DOHH2 (cell line): Measurements from ENCODE around the gene RPS23.

Experiments used
- EZH2phosphoT487 ChIP-seq: fragments of 200-600 bp; sonication (generic); IDR thresholded peaks from 2 replicates; pipeline ENCODE4 v1.6.1; 2017; ENCODE audit warnings: borderline replicate concordance, mild to moderate bottlenecking, antibody characterized with exemption, low read length, moderate library complexity, mixed read lengths
- TF ChIP-seq, protein P1 (sequence below): fragments of 200-600 bp; sonication (generic); IDR thresholded peaks from one replicate; pipeline ENCODE4 v1.5.1; 2014; ENCODE audit warnings: antibody characterized with exemption, mild to moderate bottlenecking, low read depth, low read length; ENCODE audit not compliant: poor library complexity, severe bottlenecking

DNA sequence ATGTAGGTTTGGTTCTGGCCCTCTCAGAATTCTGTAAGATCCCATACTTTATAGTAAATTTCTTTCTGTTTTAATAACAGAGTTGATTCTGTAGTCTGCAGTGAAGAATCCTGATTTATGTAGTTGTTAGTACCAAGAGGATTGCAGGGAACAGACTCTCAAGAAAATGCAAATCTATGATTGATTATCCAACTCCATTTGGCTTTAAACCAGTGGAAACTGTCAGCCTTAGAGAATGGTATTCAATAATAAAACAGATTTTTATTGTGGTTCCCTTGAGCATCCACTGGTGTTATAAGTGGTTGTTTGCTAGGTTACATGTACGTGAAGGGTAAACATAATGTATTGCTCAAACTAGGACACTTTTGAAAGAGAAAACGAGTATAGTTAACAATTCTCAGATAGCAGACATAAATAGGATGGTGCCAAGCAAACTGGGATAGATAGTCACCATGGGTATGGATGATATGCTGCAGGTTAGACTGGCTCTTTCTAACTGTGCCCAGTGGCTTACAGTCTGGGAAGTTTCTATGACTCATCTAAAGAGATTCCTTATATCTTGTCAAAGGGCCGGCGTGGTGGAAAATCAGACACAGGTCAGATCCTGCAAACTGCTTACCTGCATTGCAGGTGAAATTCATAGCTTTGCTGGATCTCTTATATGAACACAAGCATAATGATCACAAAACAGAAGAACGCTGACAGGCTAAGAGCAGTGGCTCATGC is 41.7 kb upstream of the RPS23 start:
- TF ChIP-seq, protein P1, sequence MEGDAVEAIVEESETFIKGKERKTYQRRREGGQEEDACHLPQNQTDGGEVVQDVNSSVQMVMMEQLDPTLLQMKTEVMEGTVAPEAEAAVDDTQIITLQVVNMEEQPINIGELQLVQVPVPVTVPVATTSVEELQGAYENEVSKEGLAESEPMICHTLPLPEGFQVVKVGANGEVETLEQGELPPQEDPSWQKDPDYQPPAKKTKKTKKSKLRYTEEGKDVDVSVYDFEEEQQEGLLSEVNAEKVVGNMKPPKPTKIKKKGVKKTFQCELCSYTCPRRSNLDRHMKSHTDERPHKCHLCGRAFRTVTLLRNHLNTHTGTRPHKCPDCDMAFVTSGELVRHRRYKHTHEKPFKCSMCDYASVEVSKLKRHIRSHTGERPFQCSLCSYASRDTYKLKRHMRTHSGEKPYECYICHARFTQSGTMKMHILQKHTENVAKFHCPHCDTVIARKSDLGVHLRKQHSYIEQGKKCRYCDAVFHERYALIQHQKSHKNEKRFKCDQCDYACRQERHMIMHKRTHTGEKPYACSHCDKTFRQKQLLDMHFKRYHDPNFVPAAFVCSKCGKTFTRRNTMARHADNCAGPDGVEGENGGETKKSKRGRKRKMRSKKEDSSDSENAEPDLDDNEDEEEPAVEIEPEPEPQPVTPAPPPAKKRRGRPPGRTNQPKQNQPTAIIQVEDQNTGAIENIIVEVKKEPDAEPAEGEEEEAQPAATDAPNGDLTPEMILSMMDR: no peak
- no peak for TF ChIP-seq EZH2phosphoT487
